Activated T-cell treated with anti-CD3 and anti-CD28 coated beads for 48 hours (primary cell): ENCODE measurements around the gene ZFYVE16.
"Not testable (repeated sequence)": the region's sequence is repeated elsewhere in the genome, so short reads cannot be mapped to it uniquely, and the experiment has no call there.

Source experiments
- DNase-seq: peaks from one replicate; pipeline ENCODE4 v3.0.0-alpha.2; 2020; ENCODE audit warnings: low read depth

Gene ZFYVE16

GRCh38 chr5:80407735-80408483, at the start of gene ZFYVE16:
Gene ZFYVE16 (plus strand): TSS chr5:80408064. CDS start chr5:80434148, 26,084 bp downstream.
- DNase-seq, result peak; percentile 96

- no peak for DNase-seq
These were observed 46.9 kb upstream of the ZFYVE16 start for GRCh38 chr5:80360914-80361444.

- DNase-seq, result no peak
These were observed 43.0 kb upstream of the ZFYVE16 start for GRCh38 chr5:80364892-80365291.

- DNase-seq, result no peak
These were observed 39.0 kb upstream of the ZFYVE16 start for GRCh38 chr5:80368661-80369480.

- no peak for DNase-seq
These were observed 38.3 kb upstream of the ZFYVE16 start for GRCh38 chr5:80369521-80369920.

GRCh38 chr5:80370390-80370789, 37.5 kb upstream of the ZFYVE16 start:
- no peak for DNase-seq

- no peak for DNase-seq
These were observed 35.1 kb upstream of the ZFYVE16 start for GRCh38 chr5:80372780-80373179.

- DNase-seq, result no peak
These were observed 33.7 kb upstream of the ZFYVE16 start for GRCh38 chr5:80374188-80374587.

GRCh38 chr5:80376557-80376956, 31.3 kb upstream of the ZFYVE16 start:
- DNase-seq, result no peak

- DNase-seq, result no peak
These were observed 25.4 kb upstream of the ZFYVE16 start for GRCh38 chr5:80382488-80382887.

GRCh38 chr5:80387063-80387768, 20.6 kb upstream of the ZFYVE16 start:
- DNase-seq, result no peak

- DNase-seq, result no peak
These were observed 18.3 kb upstream of the ZFYVE16 start for GRCh38 chr5:80389580-80389979.

- not testable (repeated sequence) for DNase-seq
These were observed 17.5 kb upstream of the ZFYVE16 start for GRCh38 chr5:80390413-80390812.

GRCh38 chr5:80391267-80391666, 16.6 kb upstream of the ZFYVE16 start:
- not testable (repeated sequence) for DNase-seq

- no peak for DNase-seq
These were observed 8.2 kb upstream of the ZFYVE16 start for GRCh38 chr5:80399526-80400239.

- DNase-seq, result not testable (repeated sequence)
These were observed 7.5 kb upstream of the ZFYVE16 start for GRCh38 chr5:80400368-80400767.

GRCh38 chr5:80403782-80404181, 4.1 kb upstream of the ZFYVE16 start:
- no peak for DNase-seq

GRCh38 chr5:80406980-80407734, 707 bp upstream of the ZFYVE16 start:
- DNase-seq, result no peak

GRCh38 chr5:80408484-80409366, 861 bp downstream of the ZFYVE16 start:
- peak; percentile 46 for DNase-seq
